Mesenteric fat pad (tissue), 1 donor: ENCODE measurements around the gene KCNS3. TPM values are rescaled to one million over a fixed set of nuclear protein-coding genes. Genes with fewer than 3 reads are reported as not detected.

Experiments used
- DNase-seq: peaks from one replicate; pipeline ENCODE4 v3.0.0-alpha.2; 2020; ENCODE audit warnings: low spot score
- long read RNA-seq: library from polyadenylated mRNA; unstranded; transcript quantifications from one replicate; pipeline ENCODE4 v2.0.0, GENCODE V29; 2020
- total RNA-seq: library from RNA; stranded (reverse); fragmentation: NEBNext Ultra II Directional; extraction: Animal tissue kit (Norgen Biotek cat#: 25700); gene quantifications from one replicate; pipeline ENCODE4 v1.2.1, GENCODE V29; 2021
- donor health status: DM: yes; HTN: yes; CAD: no.

Gene KCNS3, protein sequence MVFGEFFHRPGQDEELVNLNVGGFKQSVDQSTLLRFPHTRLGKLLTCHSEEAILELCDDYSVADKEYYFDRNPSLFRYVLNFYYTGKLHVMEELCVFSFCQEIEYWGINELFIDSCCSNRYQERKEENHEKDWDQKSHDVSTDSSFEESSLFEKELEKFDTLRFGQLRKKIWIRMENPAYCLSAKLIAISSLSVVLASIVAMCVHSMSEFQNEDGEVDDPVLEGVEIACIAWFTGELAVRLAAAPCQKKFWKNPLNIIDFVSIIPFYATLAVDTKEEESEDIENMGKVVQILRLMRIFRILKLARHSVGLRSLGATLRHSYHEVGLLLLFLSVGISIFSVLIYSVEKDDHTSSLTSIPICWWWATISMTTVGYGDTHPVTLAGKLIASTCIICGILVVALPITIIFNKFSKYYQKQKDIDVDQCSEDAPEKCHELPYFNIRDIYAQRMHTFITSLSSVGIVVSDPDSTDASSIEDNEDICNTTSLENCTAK
- 1.1 TPM for total RNA-seq
- long read RNA-seq, partial matches to known transcripts = 2 of 4 reads
- long read RNA-seq, other reads (novel, unspliced or antisense) = 0 of 4 reads

DNA sequence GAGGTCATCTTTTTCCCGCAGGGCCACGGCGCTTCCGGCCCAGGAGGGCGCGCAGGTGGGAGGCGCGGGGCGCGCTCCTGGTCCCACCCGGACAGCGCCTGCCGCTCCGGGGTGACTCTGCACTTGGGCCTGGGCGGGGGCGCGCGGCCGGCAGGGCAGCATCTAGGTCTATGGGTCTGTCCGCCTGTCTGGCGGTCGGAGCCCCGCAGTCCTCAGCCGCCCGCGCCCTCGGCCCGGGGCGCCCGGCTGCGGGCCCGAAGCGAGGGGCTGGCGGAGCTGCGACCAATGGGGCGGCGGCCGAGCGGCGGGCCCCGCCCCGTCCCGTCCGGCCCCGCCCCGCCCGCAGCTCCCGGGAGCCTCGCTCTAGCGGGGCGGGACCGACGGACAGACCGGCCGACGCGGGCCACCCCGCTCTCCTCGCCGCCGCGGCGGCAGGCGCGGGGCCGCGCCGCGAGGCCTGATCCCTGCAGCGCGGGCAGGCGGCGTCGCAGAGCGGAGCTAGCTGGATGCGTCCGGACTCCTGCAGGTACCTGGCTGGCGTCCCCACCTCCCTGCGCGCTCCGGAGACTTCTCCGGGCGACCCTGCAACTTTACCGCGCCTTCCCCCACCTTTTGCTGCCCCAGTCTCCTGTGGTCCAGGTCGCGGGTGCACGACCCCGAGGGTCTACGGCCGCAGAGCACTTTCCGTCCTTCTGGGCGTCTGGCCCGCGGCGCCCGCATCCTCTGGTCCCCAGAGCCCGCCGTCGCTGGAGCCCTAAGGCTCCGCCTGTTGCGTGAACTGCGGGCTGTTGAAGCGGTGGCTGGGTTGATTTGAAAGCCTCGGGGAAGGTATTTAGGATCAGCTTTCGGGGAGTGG is at the start of gene KCNS3:
Gene KCNS3, plus strand, starts transcription at position 387 of the 856 bp plus-strand sequence. CDS start 52,342 bp downstream, outside the sequence.
- DNase-seq = no peak

GRCh38 chr2:17830053-17831034 is 48.1 kb upstream of the KCNS3 start:
- DNase-seq = peak; percentile 89

- no peak for DNase-seq
Measured at GRCh38 chr2:17835516-17835915, 43.0 kb upstream of the KCNS3 start.

DNA sequence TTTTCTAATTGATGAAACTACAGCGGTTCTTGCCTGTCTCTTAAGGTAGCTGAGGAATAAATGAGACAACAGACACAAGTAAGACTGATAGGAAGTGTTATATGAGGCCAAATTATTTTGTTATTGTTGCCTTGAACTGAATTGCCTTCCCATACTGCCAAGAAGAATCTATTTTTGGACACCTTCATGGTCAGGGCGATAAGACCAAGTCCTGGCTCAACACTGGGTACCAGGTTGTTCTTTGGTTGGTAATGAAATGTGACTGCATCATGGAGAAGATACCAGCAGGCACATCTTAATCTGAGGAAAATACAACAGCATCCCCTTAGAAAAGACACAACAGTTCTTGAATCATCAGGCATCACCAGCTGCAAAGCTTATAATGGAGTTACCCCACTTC is 38.5 kb upstream of the KCNS3 start:
- DNase-seq = no peak

DNA sequence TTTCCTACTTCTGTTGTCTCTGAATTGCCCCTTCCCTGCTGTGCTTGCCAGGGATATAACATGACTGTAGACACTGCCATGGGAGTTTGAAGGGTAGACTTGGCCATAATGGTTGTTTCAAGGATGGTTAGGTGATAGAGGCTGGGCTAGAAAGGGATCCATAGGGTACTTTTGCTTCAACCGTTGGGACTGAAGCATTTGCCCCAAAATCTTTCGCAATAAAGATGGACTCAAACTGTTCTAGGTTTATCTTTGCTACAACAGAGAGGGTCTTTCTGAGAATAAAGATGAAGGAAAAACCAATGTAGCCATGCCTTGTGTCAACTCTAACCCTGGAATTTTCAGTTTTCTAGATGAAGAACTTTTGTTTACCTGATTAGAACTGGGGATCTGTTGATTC is 35.0 kb upstream of the KCNS3 start:
- DNase-seq = no peak

GRCh38 chr2:17845806-17846205 is 32.7 kb upstream of the KCNS3 start:
- DNase-seq = no peak

GRCh38 chr2:17846676-17847075 is 31.8 kb upstream of the KCNS3 start:
- DNase-seq = no peak

- DNase-seq = no peak
Measured at GRCh38 chr2:17847236-17847635, 31.2 kb upstream of the KCNS3 start.

DNA sequence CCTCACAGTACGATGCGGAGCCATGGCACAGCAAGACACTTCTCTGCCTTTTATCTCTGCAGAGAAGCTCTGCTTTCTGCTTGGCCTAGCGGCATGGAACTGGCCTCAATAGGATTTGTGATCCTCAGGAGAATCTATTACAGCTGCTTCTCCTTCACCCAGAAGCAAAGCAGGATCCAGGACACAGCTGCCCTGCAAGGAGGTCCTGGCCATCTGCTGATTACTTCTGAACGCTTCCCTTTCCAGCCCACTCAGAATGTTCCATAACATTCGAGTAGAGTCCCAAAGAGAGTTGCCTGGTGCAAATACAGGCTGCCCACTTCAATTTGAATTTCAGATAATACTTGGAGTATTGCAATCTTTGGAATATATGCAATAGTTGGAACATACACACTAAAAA is 29.2 kb upstream of the KCNS3 start:
- DNase-seq = no peak

GRCh38 chr2:17850151-17850550 is 28.3 kb upstream of the KCNS3 start:
- DNase-seq = no peak

- DNase-seq = no peak
Measured at GRCh38 chr2:17851731-17852585, 26.5 kb upstream of the KCNS3 start.

GRCh38 chr2:17853799-17854198 is 24.7 kb upstream of the KCNS3 start:
- DNase-seq = no peak

DNA sequence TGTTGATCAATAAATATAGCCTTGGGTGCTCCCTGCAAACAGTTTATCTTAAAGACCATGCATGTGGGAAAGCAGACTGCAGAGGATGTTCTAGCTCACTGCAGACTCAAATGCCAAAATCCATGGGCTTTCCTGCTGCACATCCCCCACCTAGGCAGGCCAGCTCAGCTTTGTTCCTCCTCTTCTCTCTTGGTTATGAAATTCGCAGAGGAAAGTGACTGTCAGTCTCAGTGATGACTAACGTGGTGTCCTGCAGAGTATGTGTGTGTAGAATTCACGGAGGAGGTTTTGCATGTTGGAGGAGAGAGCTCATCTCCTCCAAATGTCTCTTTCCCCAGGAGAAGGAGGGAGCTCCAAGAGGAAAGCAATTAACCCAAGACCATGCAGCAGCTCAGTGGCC is 21.4 kb upstream of the KCNS3 start:
- DNase-seq = no peak

GRCh38 chr2:17858064-17858463 is 20.4 kb upstream of the KCNS3 start:
- no peak for DNase-seq

GRCh38 chr2:17863539-17863938 is 14.9 kb upstream of the KCNS3 start:
- DNase-seq = no peak

DNA sequence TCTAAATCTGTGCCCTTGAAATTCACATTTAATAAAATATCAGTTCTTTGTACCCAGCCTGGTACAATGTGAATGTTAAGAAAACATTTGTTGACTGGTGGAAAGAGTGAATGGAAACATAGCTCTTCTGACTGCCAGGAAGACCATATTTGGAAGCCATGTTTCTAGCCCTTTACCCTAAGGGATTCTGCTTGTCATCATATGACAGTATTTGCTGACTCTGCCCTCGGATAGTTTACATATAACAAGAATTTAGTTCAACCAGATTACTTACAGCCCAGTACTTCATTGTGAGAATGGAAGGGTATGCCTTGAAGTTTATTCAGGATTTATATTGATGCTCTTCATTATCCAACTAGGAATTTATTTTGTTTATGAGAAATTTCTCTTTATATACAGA is 13.8 kb upstream of the KCNS3 start:
- no peak for DNase-seq

DNA sequence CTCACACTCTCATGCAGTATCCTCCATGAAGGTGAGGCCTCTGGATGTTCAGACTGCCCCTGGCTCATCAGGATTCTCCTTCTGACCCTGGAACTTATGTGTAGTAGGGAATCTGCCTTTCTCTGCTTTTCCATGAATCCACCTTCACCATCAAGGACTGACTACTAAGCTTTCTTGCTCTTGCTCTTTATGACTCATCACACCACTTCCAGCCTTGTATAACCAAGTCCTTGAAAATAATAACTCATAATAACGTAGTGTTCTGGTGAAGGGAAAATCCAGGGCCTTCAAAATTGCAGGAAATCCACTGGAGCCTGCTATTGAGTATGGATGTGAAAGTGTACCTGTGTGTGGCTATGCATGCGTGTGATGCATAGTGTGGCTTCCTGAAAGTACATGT is 11.3 kb upstream of the KCNS3 start:
- DNase-seq = no peak

DNA sequence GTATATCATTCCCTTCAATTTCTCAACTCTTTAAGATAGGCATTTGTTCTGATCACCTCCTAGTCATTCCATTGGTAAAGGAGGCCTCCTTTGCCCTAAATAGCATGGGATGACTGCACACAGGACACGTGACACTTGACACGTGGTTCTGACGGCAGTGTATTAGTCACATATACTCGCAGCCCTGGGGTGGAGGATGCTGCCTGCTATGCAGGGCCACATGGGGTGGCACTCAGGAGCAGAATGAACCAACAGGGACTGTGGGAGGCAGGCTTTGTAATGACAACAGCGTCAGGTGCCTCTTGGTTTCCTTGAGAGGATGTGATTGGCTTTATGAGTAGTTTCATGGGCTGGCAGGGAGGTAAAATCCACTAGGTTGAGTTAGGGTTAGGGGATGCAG is 9.3 kb upstream of the KCNS3 start:
- DNase-seq = no peak

GRCh38 chr2:17871639-17872038 is 6.8 kb upstream of the KCNS3 start:
- no peak for DNase-seq

DNA sequence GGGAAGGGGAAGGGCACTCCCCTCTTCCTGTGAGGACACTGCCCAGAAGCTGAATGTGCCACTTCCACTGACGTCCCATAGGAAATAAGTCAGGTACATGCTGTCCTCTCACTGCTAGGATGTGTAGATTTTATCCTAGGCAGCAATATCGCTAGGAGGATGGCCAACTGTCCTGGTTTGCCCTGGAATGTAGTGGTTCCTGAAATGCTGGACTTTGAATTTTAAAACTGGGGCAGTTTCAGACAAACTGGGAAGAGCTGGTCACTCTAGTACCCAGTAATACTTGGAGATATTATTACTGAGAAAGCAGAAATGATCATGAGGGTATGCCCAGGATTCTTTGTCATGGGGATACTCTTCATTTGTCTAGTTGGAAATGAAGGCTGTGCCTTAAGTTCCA is 5.4 kb upstream of the KCNS3 start:
- no peak for DNase-seq
